ENCODE data around the gene DLX5. TPM values are rescaled to one million over a fixed set of nuclear protein-coding genes. Genes with fewer than 3 reads are reported as not detected.

DLX5 gene
- total RNA-seq, 1 donor from 2014 or later = 1.3 TPM

DNA sequence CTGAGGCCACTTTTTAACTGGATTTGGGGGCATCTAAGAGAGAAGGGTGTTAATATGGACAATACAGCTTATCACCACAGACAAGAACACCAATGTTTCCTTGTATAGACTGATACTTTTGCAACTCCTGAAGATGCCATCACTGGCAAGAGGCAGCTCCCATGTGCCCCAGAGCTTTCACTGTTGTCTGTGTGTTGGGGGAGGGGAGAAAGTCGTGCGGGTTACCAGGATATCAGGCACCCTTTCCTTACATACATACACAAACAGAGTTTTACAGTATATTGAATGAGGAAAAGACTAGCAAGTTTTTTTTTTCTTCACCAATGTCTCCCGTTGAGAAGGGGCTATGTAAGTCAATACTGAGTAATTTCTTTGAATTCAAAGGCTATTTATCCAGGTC, 23.4 kb downstream of the DLX5 start:
- H3K27ac ChIP-seq (ENCODE audit: low read depth, low read length) = no peak overlapping the region
- H3K4me2 ChIP-seq (ENCODE audit: low read length) = no peak overlapping the region
- H3K79me2 ChIP-seq (ENCODE audit: insufficient read depth, low read length) = no peaks in the 10 kb centered on the region
- Mint-ChIP-seq H3K27ac (ENCODE audit: unreplicated experiment) (peak overlapping the region; percentile 72), H3K27me3 (ENCODE audit: low read depth, unreplicated experiment) (peaks cover 92% of the 10 kb centered on the region), H3K4me1 (ENCODE audit: low read depth, unreplicated experiment) (peaks cover 1% of the 10 kb centered on the region), H3K4me3 (ENCODE audit: unreplicated experiment) (no peak overlapping the region), H3K9me3 (ENCODE audit: unreplicated experiment) (peaks cover 27% of the 10 kb centered on the region), H3K36me3 (ENCODE audit: low read depth, unreplicated experiment) (peaks cover 6% of the 10 kb centered on the region)
- no peaks in the 10 kb centered on the region for H3K36me3 ChIP-seq (ENCODE audit: insufficient read depth, low read length)
- no peak for DNase-seq (ENCODE audit: low read depth)
- no peak overlapping the region for H3K9ac ChIP-seq (ENCODE audit: low read length)
- H3K9me3 ChIP-seq (ENCODE audit: insufficient read depth, low read depth, low read length) = peaks cover 13% of the 10 kb centered on the region
- no peak for FAIRE-seq
- no peaks in the 10 kb centered on the region for H4K20me1 ChIP-seq (ENCODE audit: insufficient read depth, low read length)
- no peaks in the 10 kb centered on the region for H3K4me1 ChIP-seq (ENCODE audit: insufficient read depth, low read length)
- TF ChIP-seq EZH2 (IDR thresholded peaks at IDR 0.05; ENCODE audit: insufficient read depth, low read length) = no peak
- TF ChIP-seq, protein P1, sequence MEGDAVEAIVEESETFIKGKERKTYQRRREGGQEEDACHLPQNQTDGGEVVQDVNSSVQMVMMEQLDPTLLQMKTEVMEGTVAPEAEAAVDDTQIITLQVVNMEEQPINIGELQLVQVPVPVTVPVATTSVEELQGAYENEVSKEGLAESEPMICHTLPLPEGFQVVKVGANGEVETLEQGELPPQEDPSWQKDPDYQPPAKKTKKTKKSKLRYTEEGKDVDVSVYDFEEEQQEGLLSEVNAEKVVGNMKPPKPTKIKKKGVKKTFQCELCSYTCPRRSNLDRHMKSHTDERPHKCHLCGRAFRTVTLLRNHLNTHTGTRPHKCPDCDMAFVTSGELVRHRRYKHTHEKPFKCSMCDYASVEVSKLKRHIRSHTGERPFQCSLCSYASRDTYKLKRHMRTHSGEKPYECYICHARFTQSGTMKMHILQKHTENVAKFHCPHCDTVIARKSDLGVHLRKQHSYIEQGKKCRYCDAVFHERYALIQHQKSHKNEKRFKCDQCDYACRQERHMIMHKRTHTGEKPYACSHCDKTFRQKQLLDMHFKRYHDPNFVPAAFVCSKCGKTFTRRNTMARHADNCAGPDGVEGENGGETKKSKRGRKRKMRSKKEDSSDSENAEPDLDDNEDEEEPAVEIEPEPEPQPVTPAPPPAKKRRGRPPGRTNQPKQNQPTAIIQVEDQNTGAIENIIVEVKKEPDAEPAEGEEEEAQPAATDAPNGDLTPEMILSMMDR (IDR thresholded peaks at IDR 0.05; ENCODE audit: insufficient read depth, low read depth, low read length) = no peak
- no peak overlapping the region for H2AFZ ChIP-seq (ENCODE audit: low read depth, low read length)
- H3K27me3 ChIP-seq (ENCODE audit: insufficient read depth, low read length) = peaks cover 91% of the 10 kb centered on the region
- H3K4me3 ChIP-seq (ENCODE audit: insufficient read depth, low read depth, low read length) = no peak overlapping the region

DNA sequence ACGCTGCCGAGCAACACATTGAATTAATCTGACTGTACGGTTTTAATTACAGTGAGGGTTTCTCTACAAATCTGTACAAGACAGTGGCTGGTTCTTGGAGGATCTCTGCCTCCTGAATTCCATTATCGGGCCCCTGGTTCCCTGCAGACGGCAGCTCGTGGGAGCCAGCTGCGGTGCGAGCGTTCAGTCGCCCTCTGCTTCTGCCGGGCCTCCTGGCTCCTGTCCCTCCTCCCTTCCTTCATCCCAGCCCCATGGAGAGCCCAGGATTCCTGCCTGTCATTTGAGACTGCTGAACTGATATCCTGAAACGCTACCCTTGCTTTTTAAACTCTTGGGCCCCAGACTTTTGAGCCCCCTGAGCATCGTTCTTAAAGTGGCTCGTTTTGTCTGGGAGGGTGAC, 25.9 kb downstream of the DLX5 start:
- H3K4me2 ChIP-seq (ENCODE audit: low read length) = no peak overlapping the region
- TF ChIP-seq EZH2 (IDR thresholded peaks at IDR 0.05; ENCODE audit: insufficient read depth, low read length) = no peak
- TF ChIP-seq, protein P1 (IDR thresholded peaks at IDR 0.05; ENCODE audit: insufficient read depth, low read depth, low read length) = no peak
- H3K27me3 ChIP-seq (ENCODE audit: insufficient read depth, low read length) = peaks cover 94% of the 10 kb centered on the region
- DNase-seq (ENCODE audit: low read depth) (no peak), FAIRE-seq (no peak)
- Mint-ChIP-seq H3K4me1 (ENCODE audit: low read depth, unreplicated experiment) (peaks cover 1% of the 10 kb centered on the region), H3K9me3 (ENCODE audit: unreplicated experiment) (peaks cover 32% of the 10 kb centered on the region), H3K27ac (ENCODE audit: unreplicated experiment) (no peak overlapping the region), H3K4me3 (ENCODE audit: unreplicated experiment) (no peak overlapping the region), H3K36me3 (ENCODE audit: low read depth, unreplicated experiment) (peaks cover 8% of the 10 kb centered on the region), H3K27me3 (ENCODE audit: low read depth, unreplicated experiment) (peaks cover 96% of the 10 kb centered on the region)
- H3K9me3 ChIP-seq (ENCODE audit: insufficient read depth, low read depth, low read length) = peaks cover 10% of the 10 kb centered on the region
- no peak overlapping the region for H3K4me3 ChIP-seq (ENCODE audit: insufficient read depth, low read depth, low read length)
- no peaks in the 10 kb centered on the region for H3K4me1 ChIP-seq (ENCODE audit: insufficient read depth, low read length)
- no peak overlapping the region for H2AFZ ChIP-seq (ENCODE audit: low read depth, low read length)
- no peaks in the 10 kb centered on the region for H3K36me3 ChIP-seq (ENCODE audit: insufficient read depth, low read length)
- no peaks in the 10 kb centered on the region for H3K79me2 ChIP-seq (ENCODE audit: insufficient read depth, low read length)
- H3K27ac ChIP-seq (ENCODE audit: low read depth, low read length) = no peak overlapping the region
- H4K20me1 ChIP-seq (ENCODE audit: insufficient read depth, low read length) = no peaks in the 10 kb centered on the region
- no peak overlapping the region for H3K9ac ChIP-seq (ENCODE audit: low read length)

DNA sequence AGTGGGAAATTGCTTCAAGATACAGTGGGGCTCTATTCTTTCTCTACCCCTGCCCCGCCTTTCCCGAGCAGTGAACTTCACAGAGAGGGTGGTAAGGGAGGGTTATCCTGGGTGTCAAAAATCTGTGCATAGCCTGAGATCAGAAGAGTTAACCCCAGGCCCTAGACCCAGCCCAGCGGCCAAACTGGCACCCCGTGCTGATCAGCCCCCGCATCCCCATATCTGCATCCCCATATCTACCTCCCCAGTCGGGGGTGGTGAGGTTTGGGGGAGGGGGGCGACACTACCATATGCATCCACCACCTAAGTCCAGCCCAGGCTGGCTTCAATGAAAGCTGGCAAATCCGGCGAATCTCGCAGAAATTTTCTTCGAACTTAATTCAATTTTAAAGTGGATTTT, 26.3 kb downstream of the DLX5 start:
- Histone ChIP-seq H3K79me2 (ENCODE audit: insufficient read depth, low read length) (no peaks in the 10 kb centered on the region), H3K4me2 (ENCODE audit: low read length) (no peak overlapping the region), H3K27ac (ENCODE audit: low read depth, low read length) (no peak overlapping the region), H3K27me3 (ENCODE audit: insufficient read depth, low read length) (peaks cover 94% of the 10 kb centered on the region), H2AFZ (ENCODE audit: low read depth, low read length) (no peak overlapping the region), H3K4me3 (ENCODE audit: insufficient read depth, low read depth, low read length) (no peak overlapping the region), H3K4me1 (ENCODE audit: insufficient read depth, low read length) (no peaks in the 10 kb centered on the region), H3K9me3 (ENCODE audit: insufficient read depth, low read depth, low read length) (peaks cover 10% of the 10 kb centered on the region), H4K20me1 (ENCODE audit: insufficient read depth, low read length) (no peaks in the 10 kb centered on the region), H3K9ac (ENCODE audit: low read length) (no peak overlapping the region), H3K36me3 (ENCODE audit: insufficient read depth, low read length) (no peaks in the 10 kb centered on the region)
- peaks cover 1% of the 10 kb centered on the region for H3K4me1 Mint-ChIP-seq (ENCODE audit: low read depth, unreplicated experiment)
- H3K27ac Mint-ChIP-seq (ENCODE audit: unreplicated experiment) = no peak overlapping the region
- H3K9me3 Mint-ChIP-seq (ENCODE audit: unreplicated experiment) = peaks cover 35% of the 10 kb centered on the region
- FAIRE-seq = no peak
- peak; percentile 60 for TF ChIP-seq EZH2 (IDR thresholded peaks at IDR 0.05; ENCODE audit: insufficient read depth, low read length)
- TF ChIP-seq, protein P1 (IDR thresholded peaks at IDR 0.05; ENCODE audit: insufficient read depth, low read depth, low read length) = no peak
- H3K27me3 Mint-ChIP-seq (ENCODE audit: low read depth, unreplicated experiment) = peaks cover 96% of the 10 kb centered on the region
- DNase-seq (ENCODE audit: low read depth) = no peak
- no peak overlapping the region for H3K4me3 Mint-ChIP-seq (ENCODE audit: unreplicated experiment)
- peaks cover 8% of the 10 kb centered on the region for H3K36me3 Mint-ChIP-seq (ENCODE audit: low read depth, unreplicated experiment)

All from astrocyte (in vitro differentiated cells and primary cell).